ENCODE results near the gene DTYMK.

Gene DTYMK

DNA sequence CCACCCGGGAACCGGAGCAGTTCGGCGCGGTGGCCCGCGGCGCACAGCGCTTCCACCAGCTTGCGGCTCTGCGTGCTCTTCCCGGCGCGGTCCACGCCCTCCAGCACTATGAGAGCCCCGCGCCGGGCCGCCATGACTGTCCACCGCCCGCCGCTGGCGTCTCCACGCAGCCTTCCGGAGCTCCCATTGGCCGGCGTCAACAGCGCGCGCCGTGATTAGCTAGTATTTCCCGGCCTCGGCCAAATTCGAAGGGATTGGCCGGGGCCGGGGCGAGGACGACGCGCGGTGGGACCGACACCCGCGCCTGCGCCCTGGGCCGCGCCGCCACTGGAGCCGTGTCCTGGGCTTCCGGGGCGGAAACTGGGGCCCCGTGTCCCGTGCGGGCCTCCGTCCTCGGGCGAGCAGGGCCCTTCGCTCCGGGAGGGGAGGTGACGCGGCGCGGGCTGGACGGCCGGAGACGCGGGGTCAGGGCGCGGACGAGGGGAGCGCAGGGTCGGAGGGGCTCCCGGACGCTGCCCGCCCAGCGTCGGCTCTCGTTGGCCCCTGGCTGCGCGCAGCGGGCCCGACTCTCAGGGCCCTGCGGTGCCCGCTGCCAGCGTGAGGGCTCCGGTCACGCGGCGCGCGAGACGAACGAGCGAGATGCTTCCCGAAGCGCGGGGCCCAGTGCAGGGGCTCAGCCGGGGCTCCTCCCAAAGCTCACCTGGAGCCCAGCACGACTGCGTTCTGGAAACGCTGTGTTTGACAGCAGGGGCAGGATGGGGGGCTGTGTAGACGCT, at the start of gene DTYMK:
Gene DTYMK, minus strand, starts transcription at position 166 of the 776 bp plus-strand sequence. Its CDS starts 32 bp downstream, at position 134.
- DNase-seq: peak; percentile 96 to 97

DNA sequence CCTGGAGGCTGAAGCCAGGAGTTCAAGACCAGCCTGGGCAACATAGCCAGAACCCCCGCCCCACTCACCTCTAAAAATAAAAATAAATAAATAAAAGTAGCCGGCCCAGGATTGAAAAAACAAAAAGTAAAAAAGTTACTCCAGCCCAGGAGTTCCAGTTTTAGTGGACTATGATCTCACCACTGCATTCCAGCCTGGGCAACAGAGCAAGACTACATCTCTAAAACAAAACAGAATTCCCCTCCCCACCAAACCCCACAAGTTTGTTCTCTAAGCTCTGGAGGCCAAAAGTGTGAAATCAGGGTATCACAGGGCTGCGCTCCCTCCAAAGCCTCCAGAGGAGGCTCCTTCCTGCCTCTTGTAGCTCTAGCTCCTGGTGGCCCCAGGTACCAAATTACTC, 49.5 kb upstream of the DTYMK start:
- DNase-seq: no peak

DNA sequence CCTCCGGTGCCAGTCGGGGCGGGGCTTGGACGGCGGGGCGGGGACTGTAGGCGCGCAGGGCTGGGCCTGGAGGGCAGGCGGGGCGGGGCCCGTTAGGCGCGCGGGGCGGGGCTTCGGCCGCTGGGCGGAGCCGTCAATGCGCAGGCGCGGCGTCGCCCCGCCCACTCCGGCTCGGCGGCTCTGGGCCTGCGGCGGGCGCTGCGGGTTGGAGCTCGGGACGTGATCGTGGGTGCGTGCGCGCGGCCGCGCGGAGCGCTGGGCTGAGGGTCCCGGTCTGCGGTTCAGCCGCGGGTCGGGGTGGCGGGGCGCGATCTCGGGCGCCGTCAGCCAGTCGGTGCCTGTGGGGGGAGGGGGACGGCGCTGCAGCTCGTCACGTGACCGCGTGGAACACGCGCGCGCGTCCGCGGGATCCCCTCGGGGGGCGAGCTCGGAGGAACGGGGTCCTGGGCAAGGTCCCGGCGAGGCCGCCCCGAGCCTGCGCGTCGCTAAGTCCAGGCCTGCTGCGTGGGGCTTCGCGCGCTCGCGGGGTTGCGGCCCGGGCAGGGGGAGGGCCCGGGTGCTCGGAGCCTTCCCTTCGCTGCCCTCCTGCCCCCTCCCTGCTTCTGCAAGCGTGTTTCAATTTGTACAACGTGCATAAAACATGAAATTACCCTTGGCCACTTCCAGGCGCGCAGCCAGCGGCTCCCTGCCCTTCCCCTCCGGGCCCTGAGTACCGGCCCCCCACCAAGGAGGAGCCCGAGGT, 48.0 kb upstream of the DTYMK start, which contains the start of gene D2HGDH:
Gene D2HGDH, plus strand, starts transcription at position 164 of the 742 bp plus-strand sequence. CDS start 595 bp downstream, outside the sequence.
- peak; percentile 77 to 96 for DNase-seq

GRCh38 chr2:241734208-241734466, 47.5 kb upstream of the DTYMK start:
- DNase-seq: no peak

GRCh38 chr2:241733391-241734207, 47.0 kb upstream of the DTYMK start:
- no peak for DNase-seq

DNA sequence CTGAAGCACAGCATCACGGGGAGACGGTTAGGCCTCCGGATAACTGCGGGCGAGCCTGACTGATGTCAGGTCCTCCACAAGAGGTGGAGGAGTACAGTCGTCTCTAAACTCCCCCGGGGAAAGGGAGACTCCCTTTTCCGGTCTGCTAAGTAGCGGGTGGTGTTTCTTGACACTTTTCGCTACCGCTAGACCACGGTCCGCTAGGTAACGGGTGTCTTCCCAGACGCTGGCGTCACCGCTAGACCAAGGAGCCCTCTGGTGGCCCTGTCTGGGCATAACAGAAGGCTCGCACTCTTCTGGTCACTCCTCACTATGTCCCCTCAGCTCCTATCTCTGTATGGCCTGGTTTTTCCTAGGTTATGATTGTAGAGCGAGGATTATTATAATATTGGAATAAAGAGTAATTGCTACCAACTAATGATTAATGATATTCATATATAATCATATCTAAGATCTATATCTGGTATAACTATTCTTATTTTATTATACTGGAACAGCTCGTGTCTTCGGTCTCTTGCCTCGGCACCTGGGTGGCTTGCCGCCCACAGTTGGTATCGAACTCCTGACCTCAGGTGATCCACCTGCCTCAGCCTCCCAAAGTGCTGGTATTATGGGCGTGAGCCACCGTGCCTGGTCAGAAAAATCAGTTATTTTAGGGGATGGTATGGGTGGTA, 46.0 kb upstream of the DTYMK start:
- DNase-seq: peak; percentile 16 to 47

DNA sequence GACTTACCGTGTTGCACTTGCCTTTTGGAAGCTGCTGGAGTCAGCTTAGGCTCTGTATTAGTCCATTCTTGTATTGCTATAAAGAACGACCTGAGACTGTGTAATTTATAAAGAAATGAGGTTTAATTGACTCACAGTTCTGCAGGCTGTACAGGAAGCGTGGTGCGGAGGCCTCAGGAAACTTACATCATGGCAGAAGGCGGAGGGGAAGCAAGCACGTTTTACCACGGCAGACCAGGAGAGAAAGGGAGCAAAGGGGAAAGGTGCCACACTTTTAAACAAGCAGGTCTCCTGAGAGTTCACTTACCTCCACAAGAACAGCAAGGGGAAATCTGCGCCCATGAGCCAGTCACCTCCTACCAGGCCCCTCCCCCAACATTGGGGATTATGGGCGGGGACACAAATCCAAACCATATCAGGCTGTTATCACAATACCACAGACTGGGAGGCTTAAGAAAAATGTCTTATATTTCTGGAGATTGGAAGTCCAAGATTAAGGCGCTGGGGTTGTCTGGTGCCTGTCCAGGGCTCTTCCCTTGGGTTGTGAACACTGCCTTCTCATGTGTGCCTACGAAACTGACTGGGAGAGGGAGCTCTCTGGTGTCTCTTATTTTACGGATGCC, 44.2 kb upstream of the DTYMK start:
- DNase-seq: peak; percentile 41 to 50

DNA sequence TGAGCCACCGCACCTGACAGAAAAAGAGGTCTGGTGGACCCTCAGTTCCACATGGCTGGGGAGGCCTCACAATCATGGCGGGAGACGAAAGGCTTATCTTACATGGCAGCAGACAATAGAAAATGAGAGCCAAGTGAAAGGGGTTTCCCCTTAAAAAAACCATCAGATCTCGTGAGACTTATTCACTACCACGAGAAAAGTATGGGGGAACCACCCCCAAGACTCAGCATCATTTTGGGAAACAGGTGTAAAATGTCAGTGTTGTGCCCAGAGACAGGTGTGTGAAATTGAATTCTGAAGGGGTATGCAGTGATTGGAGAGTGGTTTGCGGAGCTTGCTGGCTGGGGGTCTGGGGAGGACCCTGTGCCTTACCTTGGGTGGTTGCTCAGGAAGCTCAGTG, 43.3 kb upstream of the DTYMK start:
- peak in 1 of 2 donors; percentile 11 for DNase-seq

- no peak for DNase-seq
Measured at GRCh38 chr2:241728627-241729026, 42.0 kb upstream of the DTYMK start.

DNA sequence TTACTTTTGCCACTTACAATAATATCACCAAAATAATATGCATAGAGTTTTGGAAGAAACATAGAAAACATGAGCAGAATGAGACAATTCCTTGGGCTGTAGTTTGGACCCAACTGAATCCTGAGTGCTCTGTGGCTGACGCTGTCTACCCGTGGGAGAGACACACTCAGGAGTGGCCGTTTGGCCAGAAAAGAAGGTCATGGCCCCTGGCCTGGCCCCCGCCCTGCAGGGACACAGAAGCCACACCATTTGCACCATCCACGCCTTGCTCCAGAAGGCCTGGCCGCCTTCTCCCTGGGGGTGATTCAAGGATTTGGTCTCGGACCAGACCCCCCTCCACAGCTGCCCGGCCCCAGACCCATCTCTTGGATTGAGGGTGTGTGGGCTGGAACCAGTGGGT, 41.4 kb upstream of the DTYMK start:
- DNase-seq: no peak

DNA sequence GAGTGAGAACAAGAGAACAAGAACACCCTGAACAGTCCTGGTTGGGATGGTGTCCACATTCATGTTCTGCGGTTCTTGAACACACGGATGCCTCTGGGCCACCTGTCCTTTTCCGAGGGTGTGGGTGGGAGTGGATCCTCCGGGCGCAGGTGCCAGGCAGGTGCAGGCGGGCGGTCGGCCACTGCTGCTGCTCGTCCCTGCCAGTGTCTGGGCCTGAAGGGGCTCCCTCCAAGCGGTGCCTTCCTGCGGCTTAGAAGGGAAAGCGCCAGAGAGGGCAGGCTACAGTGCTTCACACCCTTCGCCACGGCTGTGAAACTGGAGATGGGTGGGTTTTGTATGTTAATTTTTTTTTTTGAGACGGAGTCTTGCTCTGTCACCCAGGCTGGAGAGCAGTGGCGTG, 39.8 kb upstream of the DTYMK start:
- no peak for DNase-seq

DNA sequence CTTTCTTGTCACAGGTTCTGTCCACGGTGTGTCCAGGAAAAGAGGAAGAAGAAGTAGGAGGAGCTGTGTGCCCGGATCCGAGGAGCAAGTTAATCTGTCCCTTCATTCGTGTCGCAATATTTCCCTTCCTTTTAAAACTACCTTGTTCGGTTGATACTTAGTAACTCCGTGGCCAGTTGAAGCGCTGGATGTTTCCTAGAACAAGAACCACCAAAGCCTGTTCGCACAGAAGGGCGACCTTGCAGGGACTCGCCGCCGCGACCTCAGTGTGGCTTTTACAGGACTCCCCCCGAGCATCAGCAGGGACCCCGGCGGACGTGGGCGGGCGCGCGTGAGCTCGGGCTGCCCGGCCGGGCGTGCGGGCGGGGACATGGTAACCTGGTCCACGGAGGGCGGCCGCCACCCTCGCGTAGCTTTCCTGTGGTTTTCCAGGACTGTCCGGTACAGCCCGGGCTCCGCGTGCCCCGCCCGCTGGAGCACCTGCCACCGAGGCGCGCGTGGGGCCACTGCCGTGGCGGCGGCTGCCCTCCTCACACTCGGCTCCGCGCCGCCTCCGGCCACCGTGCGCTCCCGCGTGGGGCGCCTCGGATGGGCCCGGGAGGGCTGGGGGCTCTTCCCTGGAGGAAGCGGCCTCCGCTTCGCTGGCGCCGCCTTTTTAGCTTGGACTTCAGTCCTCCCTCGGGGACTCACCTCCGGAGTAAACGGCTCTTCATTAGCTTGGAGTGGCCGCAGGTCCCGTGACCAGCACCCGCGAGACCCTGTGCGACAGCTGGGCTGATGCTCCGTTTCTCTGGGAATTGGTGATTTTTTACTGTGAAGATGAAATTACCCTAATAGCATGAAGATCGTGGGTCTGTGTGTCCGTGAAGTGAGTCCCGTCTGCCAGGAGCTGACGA, 38.6 kb upstream of the DTYMK start:
- DNase-seq: no peak

DNA sequence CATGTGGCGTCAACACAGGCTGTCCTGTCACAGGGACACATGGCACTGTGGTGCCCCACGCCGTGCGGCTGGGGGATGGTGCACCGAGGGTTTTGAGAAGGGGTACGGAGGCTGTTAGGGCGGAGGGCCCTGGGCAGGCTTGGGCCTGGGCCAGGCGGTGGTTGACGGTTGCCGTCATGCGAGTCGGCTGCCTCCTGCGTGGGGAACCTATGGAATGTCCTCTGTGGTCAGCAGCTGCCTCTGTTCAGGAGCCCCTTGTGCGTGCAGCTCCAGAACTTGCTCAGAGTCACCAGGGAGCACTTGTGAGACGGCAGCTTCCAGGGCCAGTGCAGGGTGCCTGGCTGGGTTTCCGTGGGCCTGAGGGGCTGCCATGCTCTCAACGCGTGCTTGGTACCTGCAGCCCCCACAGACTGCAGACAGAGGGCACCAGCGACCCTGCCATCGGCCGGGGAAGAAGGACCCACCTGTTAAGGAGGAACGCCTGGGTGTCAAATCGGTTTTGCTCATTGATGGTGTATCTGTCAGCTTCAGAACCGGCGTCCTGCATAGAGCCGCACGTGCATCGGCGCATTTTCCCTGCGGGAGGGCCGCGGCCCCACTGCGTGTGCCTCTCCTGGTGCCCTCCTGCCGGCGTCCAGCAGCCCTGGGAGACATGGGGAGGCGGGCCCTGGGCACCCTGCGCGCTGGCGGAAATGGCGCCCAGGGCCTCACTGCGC, 37.8 kb upstream of the DTYMK start:
- no peak for DNase-seq

GRCh38 chr2:241722896-241723454, 36.4 kb upstream of the DTYMK start:
- no peak for DNase-seq

DNA sequence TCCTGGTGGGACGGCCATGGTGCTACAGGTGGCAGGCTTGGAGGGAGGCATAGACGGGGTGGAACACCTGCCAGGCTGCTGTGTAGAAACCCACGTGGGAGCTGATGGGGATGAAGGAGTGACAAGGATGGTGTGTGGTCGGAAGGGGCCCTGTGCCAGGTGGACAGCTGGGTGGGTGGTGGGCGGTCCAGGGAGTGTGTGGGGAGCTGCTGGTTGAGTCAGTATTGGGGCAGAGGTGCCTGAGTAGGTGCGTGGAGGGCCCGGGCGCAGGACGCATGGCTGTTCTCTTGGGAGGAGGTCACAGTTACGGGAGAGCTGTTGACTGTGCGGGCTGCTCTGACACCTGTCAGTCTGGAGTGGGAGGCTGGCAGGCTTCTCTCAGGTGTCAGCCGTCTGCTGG, 35.2 kb upstream of the DTYMK start:
- DNase-seq: no peak

DNA sequence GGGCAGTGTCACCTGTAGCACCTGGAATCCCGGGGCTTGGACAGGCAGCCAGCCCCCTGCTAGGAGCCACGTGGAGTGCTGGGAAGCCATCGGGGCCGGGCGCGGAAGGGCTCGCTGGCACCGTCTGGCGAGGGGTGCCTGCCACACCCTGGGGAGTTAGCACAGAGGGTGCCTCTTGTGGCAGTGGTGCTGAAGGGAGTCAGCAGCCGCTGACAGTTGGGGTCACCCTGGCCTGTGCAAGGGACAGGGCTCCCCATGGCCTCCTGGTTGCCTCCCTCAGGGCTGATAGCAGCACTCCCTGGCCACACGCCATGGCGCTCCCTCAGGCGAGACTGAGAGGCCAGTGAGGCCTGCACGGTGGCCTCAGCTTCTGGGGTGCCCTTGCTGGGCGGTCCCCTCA, 33.9 kb upstream of the DTYMK start:
- no peak for DNase-seq

DNA sequence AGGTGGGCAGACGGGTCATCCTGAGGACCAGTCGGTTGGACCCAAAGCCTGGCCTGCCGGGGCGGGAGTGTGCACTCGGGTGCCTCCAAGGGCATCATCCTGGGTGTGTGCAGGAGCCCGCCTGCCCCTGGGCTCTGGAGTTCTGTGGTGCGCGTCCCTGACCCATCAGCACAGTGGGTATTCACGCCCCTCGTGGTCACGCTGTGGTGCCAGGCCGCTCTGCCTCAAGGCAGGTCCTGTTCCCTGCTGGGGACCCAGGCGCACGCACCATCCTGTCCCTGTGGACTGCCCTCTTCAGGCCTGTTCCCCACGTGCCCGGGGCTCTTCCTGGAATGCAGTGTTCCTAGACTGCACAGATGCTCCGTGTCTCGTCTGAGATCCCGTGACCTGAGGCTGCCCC, 33.5 kb upstream of the DTYMK start:
- DNase-seq: no peak

- no peak for DNase-seq
Measured at GRCh38 chr2:241719093-241719492, 32.5 kb upstream of the DTYMK start.

GRCh38 chr2:241708879-241709278, 22.3 kb upstream of the DTYMK start:
- DNase-seq: no peak

DNA sequence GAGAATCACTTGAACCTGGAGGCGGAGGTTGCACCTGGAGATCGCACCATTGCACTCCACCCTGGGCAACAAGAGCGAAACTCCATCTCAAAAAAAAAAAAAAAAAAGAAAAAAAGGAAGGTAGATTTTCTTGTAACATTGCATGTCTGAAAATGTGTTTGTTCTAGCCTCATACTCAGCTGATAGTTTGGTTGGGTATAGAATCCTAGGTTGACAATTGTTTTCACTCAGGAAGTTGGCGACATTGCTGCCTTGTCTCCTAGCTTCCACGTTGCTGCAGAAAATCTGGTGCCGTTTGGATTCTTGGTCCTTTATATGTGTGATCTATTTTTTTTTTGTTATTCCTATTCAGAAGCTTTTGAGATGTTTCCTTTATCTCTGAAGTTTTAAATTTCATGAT, 19.9 kb upstream of the DTYMK start:
- DNase-seq: no peak
